ENCODE measurements around the gene CNOT4. TPM values are rescaled to one million over a fixed set of nuclear protein-coding genes. Genes with fewer than 3 reads are reported as not detected.
"Not testable (repeated sequence)": the region's sequence is repeated elsewhere in the genome, so short reads cannot be mapped to it uniquely, and the experiment has no call there.

The CNOT4 gene
- total and polyA plus RNA-seq, 12 donors: 8.7 to 28.1 (median 16.8) TPM

GRCh38 chr7:135359615-135360014 lies 150.3 kb downstream of the CNOT4 start:
- Histone ChIP-seq H3K27me3 (no peaks in the 10 kb centered on the region), H3K36me3 (replicated peaks in 1 of 2) (peaks cover 0 to 4% of the 10 kb centered on the region in 2 donors), H3K27ac (no peak overlapping the region), H3K9me3 (replicated peaks in 1 of 3) (no peaks in the 10 kb centered on the region), H3K4me3 (no peak overlapping the region), H3K4me1 (replicated peaks in 1 of 2) (no peaks in the 10 kb centered on the region)
- WGBS, 4 donors: 65 to 69% (median 67%) methylated on average over 5 of the region's 5 CpGs
- no peak for DNase-seq
- TF ChIP-seq POLR2A (IDR thresholded peaks at IDR 0.05): no peak
- no peak for TF ChIP-seq CTCF (IDR thresholded peaks at IDR 0.05)
- intact Hi-C loops (cut with DNase I): no loop called here

DNA sequence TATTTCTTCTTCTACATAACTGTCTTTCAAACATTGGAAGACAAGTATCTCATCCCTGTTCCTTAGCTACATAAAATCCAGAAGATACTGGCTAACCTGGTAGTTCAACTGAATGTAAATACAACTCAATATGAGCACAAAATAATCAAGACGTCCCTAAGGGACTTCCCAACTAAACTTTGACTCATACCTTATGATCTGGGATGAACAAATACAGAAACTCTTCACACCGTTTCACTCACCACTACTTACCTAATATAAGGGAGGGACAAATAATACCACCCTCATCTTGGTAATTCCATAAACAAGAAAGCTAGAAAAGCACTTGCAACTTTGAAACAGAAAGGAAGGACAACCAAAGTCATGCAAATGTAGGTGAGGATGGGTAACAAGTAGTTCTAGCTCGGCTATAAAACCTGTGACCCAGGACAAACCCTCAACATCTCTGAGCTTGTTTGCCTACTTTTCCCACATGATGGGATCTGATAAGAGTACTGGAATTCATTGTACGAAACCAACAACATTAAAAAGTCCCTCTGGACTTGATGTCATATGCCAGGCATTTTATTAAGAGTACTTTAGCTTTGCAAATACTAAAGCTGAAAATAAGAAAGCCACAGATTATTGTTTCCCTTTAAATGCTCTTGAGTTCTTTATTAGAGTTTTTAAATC lies 154.4 kb downstream of the CNOT4 start:
- no peaks in the 10 kb centered on the region for H3K27me3 ChIP-seq
- intact Hi-C loops (cut with DNase I): no loop called here
- H3K27ac ChIP-seq: no peak overlapping the region
- H3K4me3 ChIP-seq: no peak overlapping the region
- no peaks in the 10 kb centered on the region for H3K9me3 ChIP-seq (replicated peaks in 1 of 3)
- 69 to 75% (median 74%) methylated on average over 4 of the region's 4 CpGs for WGBS, 4 donors
- no peaks in the 10 kb centered on the region for H3K4me1 ChIP-seq (replicated peaks in 1 of 2)
- TF ChIP-seq POLR2A (IDR thresholded peaks at IDR 0.05) (no peak), CTCF (IDR thresholded peaks at IDR 0.05) (no peak)
- H3K36me3 ChIP-seq (replicated peaks in 1 of 2): no peaks in the 10 kb centered on the region
- no peak for DNase-seq

DNA sequence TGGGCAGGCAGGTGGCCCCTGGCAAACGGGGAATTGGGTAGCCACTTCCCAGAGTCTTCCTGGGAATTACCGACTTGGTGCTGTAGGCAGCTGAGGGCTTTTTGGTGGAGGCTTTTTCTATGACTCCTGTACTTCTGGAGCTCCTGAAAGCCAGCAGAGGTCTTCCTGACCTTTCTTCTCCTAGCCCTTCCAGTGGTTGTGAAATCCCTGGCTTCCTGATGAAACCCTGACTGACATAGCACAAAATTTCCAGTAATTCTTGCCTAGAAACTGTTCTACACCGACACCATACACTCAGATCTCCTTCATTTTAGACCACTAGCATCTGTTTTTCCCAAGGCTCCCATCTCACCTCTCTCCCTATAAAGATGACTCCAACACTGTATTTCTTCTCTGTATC lies 156.1 kb downstream of the CNOT4 start:
- WGBS, 4 donors: 83 to 89% (median 88%) methylated on average over 2 to 3 of the region's 3 CpGs
- no peaks in the 10 kb centered on the region for H3K36me3 ChIP-seq (replicated peaks in 1 of 2)
- no peak for TF ChIP-seq CTCF (IDR thresholded peaks at IDR 0.05)
- no peak for TF ChIP-seq POLR2A (IDR thresholded peaks at IDR 0.05)
- no peak overlapping the region for H3K27ac ChIP-seq
- intact Hi-C loops (cut with DNase I): no loop called here
- DNase-seq: no peak
- no peak overlapping the region for H3K4me3 ChIP-seq
- H3K27me3 ChIP-seq: no peaks in the 10 kb centered on the region
- no peaks in the 10 kb centered on the region for H3K4me1 ChIP-seq (replicated peaks in 1 of 2)
- no peaks in the 10 kb centered on the region for H3K9me3 ChIP-seq (replicated peaks in 1 of 3)

GRCh38 chr7:135352285-135352684 lies 157.6 kb downstream of the CNOT4 start:
- Histone ChIP-seq H3K36me3 (replicated peaks in 1 of 2) (no peaks in the 10 kb centered on the region), H3K9me3 (replicated peaks in 1 of 3) (no peaks in the 10 kb centered on the region), H3K27ac (no peak overlapping the region), H3K27me3 (no peaks in the 10 kb centered on the region), H3K4me3 (no peak overlapping the region), H3K4me1 (replicated peaks in 1 of 2) (no peaks in the 10 kb centered on the region)
- no peak for DNase-seq
- TF ChIP-seq CTCF (IDR thresholded peaks at IDR 0.05): no peak
- no peak for TF ChIP-seq POLR2A (IDR thresholded peaks at IDR 0.05)
- 85 to 91% (median 90%) methylated on average over 5 of the region's 5 CpGs for WGBS, 4 donors
- intact Hi-C loops (cut with DNase I): no loop called here

- H3K27ac ChIP-seq; H3K4me3 ChIP-seq; H3K4me1 ChIP-seq (replicated peaks in 1 of 2); H3K9me3 ChIP-seq (replicated peaks in 1 of 3); H3K36me3 ChIP-seq (replicated peaks in 1 of 2); DNase-seq; intact Hi-C loops (cut with DNase I); H3K27me3 ChIP-seq: not testable (repeated sequence)
- 86 to 93% (median 93%) methylated on average over 9 of the region's 9 CpGs for WGBS, 4 donors
Measured at GRCh38 chr7:135351070-135351469, 158.8 kb downstream of the CNOT4 start.

All from adrenal gland (tissue), 12 donors.